ENCODE measurements around the gene PRKAR1A.

Gene PRKAR1A

DNA sequence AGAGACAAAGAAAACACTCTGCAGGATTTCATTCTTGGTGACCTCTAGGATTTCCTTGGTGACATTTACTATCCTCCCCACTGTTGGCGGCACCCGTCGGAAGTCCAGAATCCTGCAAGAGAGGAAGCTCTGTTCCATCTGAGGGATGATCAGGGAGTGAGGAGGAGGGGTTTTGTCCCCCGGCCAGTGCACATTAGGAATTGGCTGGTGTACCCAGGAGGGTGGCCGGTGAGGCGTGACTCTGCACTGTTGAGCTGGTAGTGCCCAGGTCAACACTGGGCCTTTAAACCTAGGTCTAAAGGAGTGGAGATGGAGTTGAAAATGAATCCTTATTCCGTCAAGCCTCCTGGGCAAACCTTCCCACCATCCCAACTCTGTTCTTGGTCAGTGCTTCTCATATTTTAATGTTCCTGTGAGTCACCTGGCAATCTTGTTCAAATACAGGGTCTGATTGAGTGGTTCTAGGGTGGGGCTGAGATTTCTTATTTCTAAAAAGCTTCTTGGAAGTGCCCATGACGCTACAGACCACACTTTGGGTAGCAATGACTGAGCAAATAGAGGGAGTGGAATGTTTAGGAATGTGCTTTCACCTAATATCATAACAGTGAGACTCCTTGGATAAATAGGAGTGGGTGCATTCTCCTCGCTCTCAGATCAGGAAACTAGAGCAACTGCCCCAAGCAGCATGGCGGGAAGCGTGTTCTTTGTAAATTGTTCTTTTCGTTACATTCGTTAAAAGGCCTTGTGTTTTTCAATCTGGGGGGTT lies 30.7 kb downstream of the PRKAR1A start:
- DNase-seq (ENCODE audit: low spot score): no peak

DNA sequence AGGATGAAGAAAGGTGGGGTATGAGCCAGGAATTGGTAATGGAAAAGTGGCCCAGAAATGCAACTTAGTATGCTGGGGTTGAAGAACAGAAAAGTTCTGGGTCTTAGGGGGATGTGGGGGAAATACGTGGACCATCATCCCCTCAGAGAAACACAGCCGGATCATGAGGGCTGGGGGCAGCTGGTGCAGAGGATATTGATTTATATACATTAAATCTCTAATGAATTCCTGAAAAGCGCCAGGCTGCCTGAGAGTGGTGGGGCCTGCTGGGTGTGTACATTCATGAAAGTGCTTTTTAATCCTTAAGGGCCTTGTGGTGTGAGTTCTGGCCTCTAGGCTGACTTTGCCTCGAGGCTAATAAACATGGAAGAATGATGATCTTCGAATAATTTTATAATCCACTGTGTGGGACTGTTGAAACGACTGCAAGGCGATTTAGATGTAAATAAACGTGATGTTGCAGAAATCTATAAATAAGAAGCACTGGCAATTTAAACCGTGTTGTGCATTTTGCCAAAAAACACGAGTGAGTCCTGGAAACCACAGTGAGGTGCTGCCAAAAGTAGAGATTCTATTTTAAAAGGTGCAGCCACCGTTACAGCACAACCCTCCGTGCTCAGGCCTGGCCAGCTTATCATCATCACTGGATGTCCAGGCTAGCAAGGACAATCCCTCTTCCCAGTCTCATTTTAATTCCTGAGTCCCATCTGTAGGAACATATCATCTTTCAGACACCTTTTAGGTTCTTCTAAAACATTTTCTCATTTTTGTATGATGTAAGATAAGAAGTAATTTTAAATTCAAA lies 32.1 kb downstream of the PRKAR1A start:
- no peak for DNase-seq (ENCODE audit: low spot score)

DNA sequence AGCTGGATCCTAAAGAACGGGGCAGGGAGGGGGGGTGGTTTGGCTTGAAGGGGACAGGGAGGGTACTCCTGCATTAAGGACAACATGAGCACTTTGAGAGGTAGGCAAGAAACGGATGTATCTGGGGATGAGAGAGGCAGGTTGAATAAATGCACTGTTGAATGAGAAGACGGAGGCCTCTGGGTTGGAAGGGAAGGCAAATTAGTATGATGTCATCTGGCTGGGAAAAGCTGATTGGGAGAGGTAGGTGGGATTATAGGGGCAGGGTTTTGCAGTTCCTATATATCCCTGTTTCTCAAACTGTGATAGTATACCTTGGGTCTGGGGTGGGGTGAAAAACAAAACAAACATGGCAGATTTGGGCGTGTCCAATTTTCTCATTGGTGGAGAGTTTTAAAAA lies 44.3 kb downstream of the PRKAR1A start:
- DNase-seq (ENCODE audit: low spot score): no peak

DNA sequence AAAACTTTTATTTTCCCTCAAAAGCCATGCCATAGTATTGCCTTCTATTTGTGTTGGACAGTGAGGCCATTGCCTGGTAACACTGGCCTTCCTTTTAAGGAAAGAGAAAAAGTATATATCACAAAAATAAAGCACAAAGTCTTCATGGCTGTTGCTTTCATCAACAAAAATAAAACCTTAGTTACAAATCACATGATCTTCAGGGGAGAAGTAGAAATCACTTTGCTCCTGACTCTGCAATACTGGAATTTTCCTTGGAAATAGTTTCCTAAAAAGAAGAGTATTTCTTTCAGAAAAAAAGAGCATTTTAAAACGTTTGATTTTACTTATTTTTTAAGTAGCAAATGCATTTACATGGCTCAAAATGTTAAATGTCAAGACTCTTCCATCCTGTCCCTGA lies 47.1 kb downstream of the PRKAR1A start:
- DNase-seq (ENCODE audit: low spot score): no peak

DNA sequence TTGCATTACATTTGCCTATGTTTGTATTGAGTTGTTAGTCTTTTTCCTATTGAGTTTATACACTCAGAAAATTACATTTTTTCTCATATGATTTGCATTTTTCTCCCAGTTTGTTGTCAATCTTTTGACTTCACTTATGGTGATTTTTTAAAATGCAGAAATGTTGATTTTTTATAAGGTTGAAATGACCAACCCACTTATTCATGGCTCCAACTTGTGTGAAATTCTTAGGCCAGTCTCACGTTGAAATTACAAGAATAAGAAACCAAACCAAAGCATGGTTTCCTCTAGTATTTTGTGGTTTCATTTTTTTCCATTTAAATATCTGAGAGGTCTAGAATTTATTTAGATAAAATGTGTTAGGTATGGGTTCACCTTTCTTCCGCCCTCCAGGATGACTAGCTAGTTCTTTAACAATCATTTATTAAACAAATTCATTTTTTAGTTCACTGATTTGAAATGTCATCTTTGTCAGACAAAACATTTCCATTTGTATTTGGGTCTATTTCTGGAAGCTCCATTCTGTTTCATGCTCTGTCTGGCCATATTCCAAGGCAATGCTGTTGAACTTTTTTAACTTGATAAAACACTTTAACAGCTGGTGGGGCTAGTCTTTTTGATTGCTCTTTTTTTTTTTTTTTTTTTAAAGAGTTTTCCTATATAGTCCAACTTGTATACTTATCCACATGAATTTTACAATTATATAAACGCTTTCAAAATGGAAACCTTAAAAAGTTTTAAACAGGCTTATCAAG lies 48.9 kb downstream of the PRKAR1A start:
- DNase-seq (ENCODE audit: low spot score): no peak

DNA sequence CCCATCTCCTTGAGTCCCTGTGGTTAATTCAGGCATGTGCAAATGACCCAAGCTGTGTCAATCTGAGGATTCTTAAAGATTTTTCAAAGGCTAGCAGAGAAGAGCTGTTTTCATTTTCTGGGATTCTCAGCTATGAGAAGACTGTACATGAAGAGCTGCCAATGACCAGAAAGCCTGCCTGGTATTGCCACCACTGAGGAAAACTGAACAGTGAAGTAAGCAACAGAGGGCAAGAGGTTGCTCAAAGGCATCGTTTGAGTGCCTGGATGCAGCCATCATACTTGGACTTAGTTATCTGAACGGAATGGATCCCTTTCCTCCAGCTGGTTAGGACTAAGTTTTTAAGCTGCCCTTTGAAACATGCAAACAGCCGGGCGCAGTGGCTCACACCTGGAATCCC lies 50.5 kb downstream of the PRKAR1A start:
- DNase-seq (ENCODE audit: low spot score): no peak

DNA sequence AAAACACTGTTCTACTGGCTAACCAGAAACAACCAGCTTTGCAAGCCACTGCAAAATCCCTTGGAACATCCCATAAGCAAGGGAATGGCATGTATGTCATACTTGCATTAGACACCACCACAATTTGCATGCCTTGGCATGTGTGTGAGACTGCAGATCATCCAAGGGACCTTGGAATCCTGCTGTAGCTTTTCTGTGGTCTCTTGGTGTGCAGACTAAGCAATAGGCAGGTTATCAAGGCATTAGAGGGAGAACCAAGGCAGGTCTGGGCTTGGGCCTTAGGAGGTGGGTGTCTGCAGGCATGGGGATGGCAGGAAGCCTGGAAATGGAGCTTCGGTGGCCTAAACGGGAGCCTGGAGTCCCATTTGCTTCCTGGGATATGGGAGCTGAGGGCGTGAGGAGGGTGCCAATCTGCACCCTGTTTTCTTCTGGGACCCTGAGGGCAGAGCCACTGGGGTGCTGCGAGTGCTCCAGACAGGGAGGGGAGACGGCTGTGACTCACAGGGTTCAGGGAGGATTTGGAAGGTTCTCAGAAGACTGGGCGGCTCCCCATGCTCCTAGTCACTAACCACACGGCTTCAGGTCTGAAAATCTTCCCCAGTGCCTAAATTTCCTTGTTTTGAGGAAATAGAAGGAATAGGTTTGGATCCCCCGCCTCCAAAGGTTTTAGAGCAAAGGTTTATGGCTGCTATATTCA lies 52.3 kb downstream of the PRKAR1A start:
- no peak for DNase-seq (ENCODE audit: low spot score)

DNA sequence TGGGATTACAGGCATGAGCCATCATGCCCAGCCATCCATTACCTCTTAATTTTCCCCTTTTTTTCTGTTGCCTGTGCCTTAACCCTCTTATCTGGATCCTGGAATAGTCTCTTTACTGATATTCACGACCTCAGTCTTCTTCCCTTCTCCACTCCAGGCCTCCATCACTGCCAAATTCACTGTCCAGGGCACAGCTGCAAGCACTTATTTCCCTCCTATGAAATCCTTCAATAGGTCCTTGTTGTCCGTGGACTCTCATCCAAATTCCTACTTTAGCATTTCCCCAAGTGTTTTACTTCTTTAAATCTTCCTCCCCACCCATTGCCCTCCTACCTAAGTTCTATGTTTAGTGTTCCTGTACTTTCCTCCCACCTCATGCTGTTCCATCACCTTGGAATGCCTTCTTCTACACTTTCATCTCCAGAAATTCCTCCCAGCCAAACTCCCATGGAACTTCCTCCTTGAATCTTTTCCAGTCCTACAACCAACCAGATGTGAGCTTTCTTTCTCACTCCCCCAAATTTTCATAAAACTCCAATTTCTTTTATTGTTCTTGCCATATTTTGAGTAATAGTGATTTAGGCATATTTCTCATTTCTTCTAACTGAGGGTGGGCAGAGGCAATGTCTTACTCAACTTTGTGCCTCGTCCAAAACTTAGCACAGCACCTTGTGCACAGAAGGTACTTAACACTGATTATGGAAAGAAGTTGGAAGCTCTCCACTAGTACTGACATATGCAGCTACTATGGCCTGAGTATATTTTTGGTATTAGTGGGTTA lies 53.6 kb downstream of the PRKAR1A start:
- DNase-seq (ENCODE audit: low spot score): no peak

DNA sequence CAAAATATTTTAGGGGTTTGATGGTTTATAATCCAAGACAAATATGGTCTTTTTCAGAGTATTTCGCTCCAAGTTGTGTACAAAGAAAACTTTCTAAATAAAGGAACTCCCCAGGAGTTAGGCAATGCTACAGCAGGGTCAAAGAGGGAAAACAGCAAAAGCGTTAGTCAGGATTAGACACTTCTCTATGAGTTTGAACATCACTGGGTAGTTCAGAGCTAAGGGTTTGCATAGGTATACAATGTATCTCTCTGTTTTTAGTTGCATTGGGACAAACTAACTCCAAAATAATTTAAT lies 54.2 kb downstream of the PRKAR1A start:
- no peak for DNase-seq (ENCODE audit: low spot score)

DNA sequence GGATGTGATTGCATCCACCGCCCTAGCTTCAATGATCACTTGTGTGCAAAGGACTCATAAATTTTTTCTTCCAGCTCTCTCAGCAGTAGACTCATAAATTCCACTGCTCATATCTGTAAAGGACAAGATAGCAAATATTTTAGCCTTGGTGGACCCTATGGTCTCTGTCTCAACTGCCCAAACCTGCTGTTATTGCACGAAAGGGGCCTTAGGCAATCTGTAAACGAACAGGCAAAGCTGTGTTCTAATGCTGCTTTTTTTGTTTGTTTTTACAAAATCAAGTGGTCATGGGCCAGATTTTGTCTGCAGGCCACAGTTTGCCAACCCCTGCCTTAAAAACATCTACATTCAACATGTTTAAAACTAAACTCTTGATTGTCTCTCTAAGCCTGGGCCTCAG lies 54.8 kb downstream of the PRKAR1A start:
- no peak for DNase-seq (ENCODE audit: low spot score)

DNA sequence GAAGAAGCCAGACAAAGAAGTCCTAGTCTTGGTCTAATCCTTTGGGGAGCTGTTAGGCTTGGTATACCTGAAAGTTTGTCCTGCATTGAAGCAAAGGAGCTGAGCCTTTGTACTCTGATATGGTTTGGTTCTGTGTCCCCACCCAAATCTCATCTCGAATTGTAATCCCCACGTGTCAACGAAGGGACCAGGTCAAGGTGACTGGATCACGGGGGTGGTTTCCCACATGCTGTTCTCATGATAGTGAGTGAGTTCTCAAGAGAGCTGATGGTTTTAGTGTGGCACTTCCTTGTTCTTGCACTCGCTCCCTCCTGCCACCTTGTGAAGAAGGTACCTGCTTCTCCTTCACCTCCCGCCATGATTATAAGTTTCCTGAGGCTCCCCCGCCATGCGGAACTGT lies 55.4 kb downstream of the PRKAR1A start:
- DNase-seq (ENCODE audit: low spot score): no peak

DNA sequence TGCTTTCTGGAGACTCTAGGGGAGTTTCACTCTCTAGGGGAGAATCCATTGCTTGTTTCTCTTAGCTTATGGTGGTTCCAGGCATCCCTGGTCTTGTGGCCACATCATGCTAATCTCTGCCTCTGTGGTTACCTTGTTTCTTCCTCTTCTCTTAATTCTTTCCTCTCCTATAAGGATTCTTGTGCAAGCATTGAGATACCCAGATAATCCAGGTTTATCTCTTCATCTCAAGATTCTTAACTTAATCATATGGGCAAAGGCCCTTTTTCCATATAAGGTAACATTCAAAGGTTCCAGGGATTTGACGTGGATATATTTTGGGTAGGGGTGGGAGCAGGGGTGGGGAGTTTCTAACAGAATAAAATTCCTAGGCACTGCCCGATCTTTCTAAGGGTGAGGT lies 56.4 kb downstream of the PRKAR1A start:
- DNase-seq (ENCODE audit: low spot score): no peak

DNA sequence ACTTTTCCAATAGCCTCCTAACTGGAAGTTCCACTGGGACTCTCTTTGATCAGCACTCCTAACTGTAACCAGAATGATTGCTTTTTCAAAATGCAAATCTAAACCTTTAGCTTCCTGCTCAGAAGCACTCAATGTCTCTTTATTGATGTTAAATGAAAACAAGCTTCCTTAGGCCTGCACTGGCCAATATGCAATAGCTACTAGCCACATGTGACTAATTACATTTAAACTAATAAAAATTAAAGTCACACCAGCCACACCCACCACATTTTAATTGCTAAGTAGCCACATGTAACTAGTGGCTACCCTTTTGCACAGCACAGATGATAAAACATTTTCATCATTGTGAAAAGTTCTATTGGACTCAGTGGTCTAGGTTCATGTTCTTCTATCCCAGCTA lies 57.1 kb downstream of the PRKAR1A start:
- DNase-seq (ENCODE audit: low spot score): no peak

DNA sequence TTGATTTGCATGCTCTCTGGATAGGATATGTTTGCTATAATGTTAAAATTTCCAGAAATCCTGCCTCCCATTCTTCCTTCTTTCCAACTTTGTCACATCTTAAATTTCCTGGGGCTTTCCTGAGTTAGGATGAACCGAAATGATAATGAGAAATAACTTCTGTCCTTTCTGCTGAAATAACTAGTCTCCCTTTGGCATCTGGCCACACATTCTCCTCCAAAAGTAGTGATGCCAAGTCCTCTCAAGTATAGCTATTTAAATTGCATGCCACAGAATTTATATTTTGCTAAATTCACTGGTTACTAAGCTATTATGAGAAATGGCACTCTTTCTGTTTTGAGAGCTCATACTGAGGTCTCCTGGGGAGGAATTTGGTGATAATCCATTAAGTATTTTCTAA lies 58.3 kb downstream of the PRKAR1A start:
- no peak for DNase-seq (ENCODE audit: low spot score)

DNA sequence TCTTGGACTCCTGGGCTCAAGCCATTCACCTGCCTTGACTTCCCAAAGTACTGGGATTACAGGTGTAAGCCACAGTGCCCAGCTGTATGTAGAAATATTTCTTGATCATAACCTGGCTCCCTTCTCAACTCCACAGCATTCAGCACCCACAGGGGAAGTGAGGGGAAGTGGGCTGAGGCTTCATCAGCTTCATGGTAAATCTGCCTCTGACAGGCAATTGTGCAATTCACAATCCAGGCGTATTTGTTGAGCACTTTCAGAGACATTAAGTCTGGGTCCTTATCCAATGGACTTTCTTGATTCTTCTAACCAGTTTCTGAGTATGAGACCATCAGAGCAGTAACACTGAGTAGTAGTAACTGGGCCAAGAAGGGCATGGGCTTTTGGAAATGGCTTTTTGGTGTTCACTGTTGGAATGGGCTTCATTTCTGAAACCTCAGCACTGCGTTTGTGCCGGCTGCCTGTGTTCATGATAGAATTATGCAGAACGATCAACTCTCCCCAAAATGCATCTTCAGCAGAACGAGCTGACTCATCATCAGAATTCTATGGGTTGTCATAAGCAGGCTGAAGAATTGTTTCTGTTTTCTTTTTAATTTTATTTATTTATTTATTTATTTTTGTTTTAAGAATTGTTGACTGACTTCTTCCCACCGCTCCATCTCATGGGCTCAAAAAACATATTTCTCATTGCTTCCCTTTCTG lies 60.1 kb downstream of the PRKAR1A start:
- no peak for DNase-seq (ENCODE audit: low spot score)

DNA sequence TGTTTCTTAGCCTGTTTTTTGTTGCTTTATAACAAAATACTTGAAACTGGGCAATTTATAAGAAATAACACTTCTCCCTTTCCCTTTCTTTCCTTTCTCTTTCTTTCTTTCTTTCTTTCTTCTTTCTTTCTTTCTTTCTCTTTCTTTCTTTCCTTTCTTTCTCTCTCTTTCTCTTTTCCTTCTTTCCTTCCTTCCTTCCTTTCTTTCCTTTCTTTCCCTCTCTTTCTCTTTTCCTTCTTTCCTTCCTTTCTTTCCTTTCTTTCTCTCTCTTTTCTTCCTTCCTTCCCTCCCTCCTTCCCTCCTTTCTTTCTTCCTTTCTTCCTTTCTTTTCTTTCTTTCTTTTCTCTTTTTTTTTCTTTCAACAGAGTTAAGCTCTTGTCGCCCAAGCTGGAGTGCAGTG lies 61.1 kb downstream of the PRKAR1A start:
- DNase-seq (ENCODE audit: low spot score): no peak

DNA sequence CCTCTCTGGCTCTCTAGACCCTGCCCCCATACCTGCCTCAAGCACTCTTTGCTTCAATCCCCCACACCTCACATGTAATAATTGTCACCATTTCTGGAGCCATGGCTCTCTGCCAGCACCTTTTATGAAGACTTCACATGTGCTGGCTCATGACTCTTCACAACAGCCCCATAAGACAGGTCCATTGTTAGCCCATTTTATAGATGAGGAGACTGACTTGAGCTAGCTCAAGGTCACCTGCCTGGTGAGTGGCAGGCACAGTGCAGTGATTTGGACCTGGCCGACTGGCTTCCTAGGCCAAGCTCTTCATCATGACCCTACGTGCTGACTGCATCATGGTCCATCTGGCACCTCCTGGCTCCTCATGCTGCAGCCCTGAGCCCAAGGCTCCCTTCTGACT lies 63.9 kb downstream of the PRKAR1A start:
- DNase-seq (ENCODE audit: low spot score): no peak

DNA sequence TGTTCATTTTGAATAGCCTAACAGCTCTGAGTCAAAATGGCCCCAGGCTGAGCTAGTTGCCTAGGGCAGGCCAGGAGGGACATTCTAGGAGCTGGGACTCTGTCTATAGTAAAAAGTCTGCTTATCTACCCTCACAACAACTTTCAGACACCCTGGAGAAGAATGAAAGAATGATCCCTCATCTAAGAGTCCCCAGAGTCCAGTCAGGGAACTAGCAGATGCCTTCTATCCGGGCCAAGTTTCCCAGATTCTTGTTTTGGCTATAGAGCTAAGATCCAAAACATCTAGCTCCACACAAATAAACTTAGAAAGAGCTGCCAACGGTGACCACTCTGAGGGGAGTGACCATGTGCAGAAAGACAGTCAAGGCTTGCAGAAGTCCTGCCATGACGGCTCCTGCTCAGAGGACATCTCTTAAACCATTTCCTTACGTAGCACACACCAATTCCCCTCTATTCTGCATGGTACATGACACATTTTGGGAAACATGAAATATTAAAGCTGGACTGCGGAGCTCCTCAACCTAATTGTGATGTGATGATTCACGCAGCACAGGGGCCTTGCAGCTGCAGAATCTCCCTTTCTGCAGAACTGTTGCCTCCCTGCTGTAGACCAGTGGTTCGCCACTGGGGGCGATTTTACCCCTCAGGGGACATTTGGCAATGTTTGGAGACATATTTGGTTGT lies 64.7 kb downstream of the PRKAR1A start:
- DNase-seq (ENCODE audit: low spot score): peak; percentile 85

DNA sequence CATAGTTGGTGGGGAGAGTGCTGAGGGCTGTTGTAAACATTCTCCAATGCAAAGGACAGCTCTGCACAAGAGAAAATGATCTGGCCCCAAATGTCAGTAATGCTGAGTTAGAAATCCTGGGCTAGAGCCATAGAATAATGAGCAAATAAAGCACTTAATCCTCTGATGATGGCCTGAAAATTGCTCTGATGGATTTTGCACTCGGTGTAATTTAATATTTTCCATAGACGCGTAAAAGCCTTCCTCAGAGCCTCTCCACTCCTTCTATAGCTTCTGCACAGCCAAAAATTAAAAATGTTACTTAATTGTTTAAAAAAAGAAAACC lies 65.2 kb downstream of the PRKAR1A start:
- no peak for DNase-seq (ENCODE audit: low spot score)

DNA sequence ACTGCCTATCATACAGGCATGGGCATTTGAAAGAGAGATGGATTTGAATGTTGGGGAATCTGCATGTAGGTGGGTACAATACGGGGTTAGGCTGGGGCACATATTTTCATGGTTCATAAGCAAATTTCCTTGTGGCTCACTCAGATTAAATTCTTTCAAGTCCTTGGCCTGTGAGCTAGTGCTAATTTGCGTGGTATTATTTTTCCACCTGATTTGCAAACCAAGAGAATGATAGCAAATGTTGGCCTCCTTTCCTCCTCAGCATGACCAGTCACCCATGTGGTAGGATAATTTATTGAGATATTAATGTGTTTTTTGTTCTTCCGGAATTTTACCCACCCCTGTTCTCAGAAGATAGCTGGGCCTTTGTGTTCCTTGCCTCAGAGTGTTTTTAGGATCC lies 66.0 kb downstream of the PRKAR1A start:
- no peak for DNase-seq (ENCODE audit: low spot score)

All from AG08395 (cell line).